Measurements from ENCODE around the gene NKIRAS1.

NKIRAS1 gene

DNA sequence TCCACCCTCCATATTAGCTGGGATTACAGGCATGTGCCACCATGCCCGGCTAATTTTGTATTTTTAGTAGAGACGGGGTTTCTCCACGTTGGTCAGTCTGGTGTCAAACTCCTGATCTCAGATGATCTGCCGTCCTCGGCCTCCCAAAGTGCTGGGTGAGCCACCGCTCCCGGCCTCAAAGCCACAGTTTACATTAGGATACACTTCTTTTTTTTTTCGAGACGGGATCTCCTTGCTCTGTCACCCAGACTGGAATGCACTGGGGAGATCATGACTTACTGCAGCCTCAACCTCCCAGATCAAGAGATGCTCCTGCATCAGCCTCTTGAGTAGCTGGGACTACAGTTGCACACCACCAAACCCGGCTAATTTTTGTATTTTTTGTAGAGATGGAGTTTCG is 25.8 kb upstream of the NKIRAS1 start:
- Histone ChIP-seq H3K36me3 (ENCODE audit: control insufficient read depth, insufficient read depth, low read length) (no peaks in the 10 kb centered on the region), H3K27me3 (ENCODE audit: control insufficient read depth, insufficient read depth, low read length) (no peaks in the 10 kb centered on the region), H3K4me1 (peaks cover 10% of the 10 kb centered on the region), H3K9ac (no peak overlapping the region), H2AFZ (no peak overlapping the region), H3K4me2 (ENCODE audit: low read length) (no peak overlapping the region), H3K9me3 (ENCODE audit: control insufficient read depth, low read length) (no peaks in the 10 kb centered on the region), H3K4me3 (ENCODE audit: low read depth, low read length) (no peak overlapping the region), H3K79me2 (peaks cover 4% of the 10 kb centered on the region), H3K27ac (no peak overlapping the region)
- TF ChIP-seq, protein P1, sequence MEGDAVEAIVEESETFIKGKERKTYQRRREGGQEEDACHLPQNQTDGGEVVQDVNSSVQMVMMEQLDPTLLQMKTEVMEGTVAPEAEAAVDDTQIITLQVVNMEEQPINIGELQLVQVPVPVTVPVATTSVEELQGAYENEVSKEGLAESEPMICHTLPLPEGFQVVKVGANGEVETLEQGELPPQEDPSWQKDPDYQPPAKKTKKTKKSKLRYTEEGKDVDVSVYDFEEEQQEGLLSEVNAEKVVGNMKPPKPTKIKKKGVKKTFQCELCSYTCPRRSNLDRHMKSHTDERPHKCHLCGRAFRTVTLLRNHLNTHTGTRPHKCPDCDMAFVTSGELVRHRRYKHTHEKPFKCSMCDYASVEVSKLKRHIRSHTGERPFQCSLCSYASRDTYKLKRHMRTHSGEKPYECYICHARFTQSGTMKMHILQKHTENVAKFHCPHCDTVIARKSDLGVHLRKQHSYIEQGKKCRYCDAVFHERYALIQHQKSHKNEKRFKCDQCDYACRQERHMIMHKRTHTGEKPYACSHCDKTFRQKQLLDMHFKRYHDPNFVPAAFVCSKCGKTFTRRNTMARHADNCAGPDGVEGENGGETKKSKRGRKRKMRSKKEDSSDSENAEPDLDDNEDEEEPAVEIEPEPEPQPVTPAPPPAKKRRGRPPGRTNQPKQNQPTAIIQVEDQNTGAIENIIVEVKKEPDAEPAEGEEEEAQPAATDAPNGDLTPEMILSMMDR (IDR thresholded peaks at IDR 0.05), result no peak

DNA sequence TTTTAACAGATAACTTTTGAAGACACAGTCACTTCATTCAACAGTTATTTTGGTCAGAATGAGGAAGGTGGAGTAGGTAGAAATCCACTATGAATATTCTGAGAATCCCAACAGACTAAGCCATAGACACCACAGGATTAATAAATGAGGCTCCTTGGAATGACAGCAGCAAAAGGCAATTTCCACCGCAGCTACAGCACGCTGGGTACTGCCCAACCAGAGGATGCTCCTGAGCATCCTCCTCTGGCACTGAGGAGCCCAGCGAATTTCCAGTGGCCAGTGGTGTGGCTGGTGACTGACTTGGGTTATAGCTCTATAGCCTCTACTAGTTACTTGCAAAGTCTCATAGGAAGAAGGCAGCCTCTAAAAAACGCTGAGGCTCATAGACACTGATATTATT is 24.6 kb upstream of the NKIRAS1 start:
- H3K9me3 ChIP-seq (ENCODE audit: control insufficient read depth, low read length), result no peaks in the 10 kb centered on the region
- H3K27ac ChIP-seq, result no peak overlapping the region
- TF ChIP-seq, protein P1 (IDR thresholded peaks at IDR 0.05), result no peak
- H2AFZ ChIP-seq, result no peak overlapping the region
- no peak overlapping the region for H3K4me3 ChIP-seq (ENCODE audit: low read depth, low read length)
- H3K36me3 ChIP-seq (ENCODE audit: control insufficient read depth, insufficient read depth, low read length), result no peaks in the 10 kb centered on the region
- H3K4me1 ChIP-seq, result peaks cover 4% of the 10 kb centered on the region
- H3K9ac ChIP-seq, result no peak overlapping the region
- no peaks in the 10 kb centered on the region for H3K27me3 ChIP-seq (ENCODE audit: control insufficient read depth, insufficient read depth, low read length)
- no peak overlapping the region for H3K4me2 ChIP-seq (ENCODE audit: low read length)
- no peaks in the 10 kb centered on the region for H3K79me2 ChIP-seq

DNA sequence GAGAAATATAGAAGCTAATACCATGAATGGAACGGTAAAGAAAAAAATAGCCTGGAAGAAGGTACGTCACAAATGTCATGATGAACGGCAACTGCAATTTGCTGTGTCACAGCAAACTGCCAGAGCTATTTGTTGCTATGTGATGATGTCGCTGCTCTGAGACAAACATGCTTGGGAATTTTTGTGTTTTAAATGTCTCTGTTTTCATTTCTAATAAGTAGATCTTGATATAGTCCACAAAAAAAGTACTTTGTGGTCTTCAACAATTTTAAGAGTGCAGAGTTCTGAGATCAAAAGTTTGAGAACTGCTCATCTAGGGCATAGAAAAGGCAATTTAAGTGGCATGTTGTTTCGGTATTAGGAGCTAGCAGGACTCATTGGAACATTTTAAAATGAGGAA is 24.0 kb upstream of the NKIRAS1 start:
- Histone ChIP-seq H3K4me2 (ENCODE audit: low read length) (no peak overlapping the region), H3K36me3 (ENCODE audit: control insufficient read depth, insufficient read depth, low read length) (no peaks in the 10 kb centered on the region), H2AFZ (no peak overlapping the region), H3K27ac (no peak overlapping the region), H3K4me3 (ENCODE audit: low read depth, low read length) (no peak overlapping the region), H3K9me3 (ENCODE audit: control insufficient read depth, low read length) (no peaks in the 10 kb centered on the region), H3K79me2 (no peaks in the 10 kb centered on the region), H3K4me1 (peaks cover 4% of the 10 kb centered on the region), H3K27me3 (ENCODE audit: control insufficient read depth, insufficient read depth, low read length) (no peaks in the 10 kb centered on the region), H3K9ac (no peak overlapping the region)
- TF ChIP-seq, protein P1 (IDR thresholded peaks at IDR 0.05), result no peak

DNA sequence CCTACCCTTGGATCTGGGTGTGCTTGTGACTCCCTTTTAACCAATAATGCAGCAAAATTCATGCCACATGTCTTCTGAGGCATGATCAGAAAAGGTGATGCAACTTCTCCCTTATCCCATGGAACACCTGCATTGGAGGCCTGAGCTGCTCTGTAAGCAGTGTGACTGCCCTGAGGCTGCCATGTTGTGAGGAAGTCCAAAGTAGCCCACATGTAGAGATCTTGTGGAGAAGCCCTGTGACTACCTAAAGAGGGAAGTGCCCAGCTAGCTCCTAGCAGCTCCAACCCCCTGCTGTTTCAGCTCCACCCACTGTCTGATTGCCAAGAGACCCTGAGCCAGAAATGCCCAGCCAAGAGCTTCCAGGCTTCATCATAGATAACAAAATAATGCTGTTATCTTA is 21.9 kb upstream of the NKIRAS1 start:
- no peak overlapping the region for H3K4me3 ChIP-seq (ENCODE audit: low read depth, low read length)
- H3K9ac ChIP-seq, result no peak overlapping the region
- peaks cover 3% of the 10 kb centered on the region for H3K4me1 ChIP-seq
- no peak overlapping the region for H2AFZ ChIP-seq
- H3K27me3 ChIP-seq (ENCODE audit: control insufficient read depth, insufficient read depth, low read length), result no peaks in the 10 kb centered on the region
- TF ChIP-seq, protein P1 (IDR thresholded peaks at IDR 0.05), result no peak
- no peak overlapping the region for H3K27ac ChIP-seq
- no peaks in the 10 kb centered on the region for H3K79me2 ChIP-seq
- no peaks in the 10 kb centered on the region for H3K36me3 ChIP-seq (ENCODE audit: control insufficient read depth, insufficient read depth, low read length)
- no peak overlapping the region for H3K4me2 ChIP-seq (ENCODE audit: low read length)
- H3K9me3 ChIP-seq (ENCODE audit: control insufficient read depth, low read length), result no peaks in the 10 kb centered on the region

DNA sequence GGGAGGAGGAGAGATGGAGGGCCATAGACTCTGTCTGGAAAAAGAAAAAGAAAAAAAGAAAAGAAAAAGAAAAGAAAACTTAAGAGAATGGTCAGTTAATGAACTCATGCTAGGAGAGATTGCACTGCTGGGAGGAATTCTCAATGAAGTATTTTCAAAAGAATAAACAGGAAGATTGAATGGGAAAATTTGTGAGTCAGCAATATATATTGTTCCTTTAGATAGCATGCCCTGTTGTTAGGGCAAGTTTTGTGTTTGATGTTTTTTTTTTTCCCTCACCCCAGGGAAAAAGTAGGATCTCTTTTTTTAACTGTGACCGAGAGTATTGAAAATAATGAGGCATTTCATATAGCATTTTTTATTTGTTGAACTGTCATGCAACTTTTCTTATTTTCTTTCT is 20.5 kb upstream of the NKIRAS1 start:
- TF ChIP-seq, protein P1 (IDR thresholded peaks at IDR 0.05), result no peak
- H3K36me3 ChIP-seq (ENCODE audit: control insufficient read depth, insufficient read depth, low read length), result no peaks in the 10 kb centered on the region
- H3K27me3 ChIP-seq (ENCODE audit: control insufficient read depth, insufficient read depth, low read length), result no peaks in the 10 kb centered on the region
- H2AFZ ChIP-seq, result no peak overlapping the region
- H3K4me3 ChIP-seq (ENCODE audit: low read depth, low read length), result no peak overlapping the region
- no peaks in the 10 kb centered on the region for H3K9me3 ChIP-seq (ENCODE audit: control insufficient read depth, low read length)
- H3K4me1 ChIP-seq, result no peaks in the 10 kb centered on the region
- H3K27ac ChIP-seq, result no peak overlapping the region
- no peak overlapping the region for H3K9ac ChIP-seq
- H3K4me2 ChIP-seq (ENCODE audit: low read length), result no peak overlapping the region
- no peaks in the 10 kb centered on the region for H3K79me2 ChIP-seq
